Esophagus squamous epithelium (tissue), 4 donors: ENCODE measurements around the gene CECR2.

Experiments used
- CTCF ChIP-seq, 6 experiments: fragments of 450-650 bp in 4 of 6; fragments of 200-600 bp in 2 of 6; sonication (generic) in 2 of 6; IDR thresholded peaks; one replicate each; pipeline ENCODE4 v1.5.1; 2016 to 2019; ENCODE audit warnings: antibody characterized with exemption in 6 of 6, mild to moderate bottlenecking in 4 of 6, moderate library complexity in 4 of 6
- POLR2A ChIP-seq, 4 donors: fragments of 450-650 bp; IDR thresholded peaks; one replicate each; pipeline ENCODE4 v1.6.1; 2017; ENCODE audit warnings: antibody characterized with exemption in 4 of 4, mild to moderate bottlenecking in 4 of 4, moderate library complexity in 3 of 4

- TF ChIP-seq CTCF (IDR thresholded peaks at IDR 0.05): no peak
- no peak for TF ChIP-seq POLR2A (IDR thresholded peaks at IDR 0.05)
These were observed 30.1 kb upstream of the CECR2 start for GRCh38 chr22:17339095-17339693.
